ENCODE results near the gene UGGT1. TPM values are rescaled to one million over a fixed set of nuclear protein-coding genes. Genes with fewer than 3 reads are reported as not detected.

The UGGT1 gene
- polyA plus RNA-seq, 6 donors from 2014 or later: 0.71 to 18.0 (median 11.3) TPM

DNA sequence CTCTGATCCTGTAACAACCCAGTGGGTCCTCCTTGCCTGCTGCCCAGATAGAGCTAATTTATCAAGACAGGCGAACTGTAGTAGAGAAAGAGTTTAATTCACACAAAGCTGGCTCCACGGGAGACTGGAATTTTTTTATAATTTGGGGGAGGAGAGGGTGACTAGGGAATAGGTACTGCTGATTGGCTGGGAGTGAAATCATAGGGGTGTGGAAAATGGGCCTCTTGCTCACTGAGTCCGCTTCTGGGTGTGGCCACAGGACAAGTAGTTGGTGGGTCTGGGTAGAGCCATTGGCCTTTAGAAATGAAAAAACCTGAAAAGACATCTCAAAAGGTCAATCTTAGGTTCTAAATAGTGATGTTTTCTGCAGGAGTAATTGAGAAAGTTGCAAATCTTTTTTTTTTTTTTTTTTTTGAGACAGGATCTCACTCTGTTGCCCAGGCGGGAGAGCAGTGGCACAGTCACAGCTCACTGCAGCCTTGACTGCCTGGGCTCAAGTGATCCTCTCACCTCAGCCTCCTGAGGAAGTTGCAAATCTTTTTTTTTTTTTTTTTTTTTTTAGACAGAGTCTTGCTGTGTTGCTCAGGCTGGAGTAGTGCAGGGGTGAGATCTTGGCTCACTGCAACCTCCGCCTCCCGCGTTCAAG is 14.4 kb upstream of the UGGT1 start:
- Mint-ChIP-seq H3K36me3 (no peaks in the 10 kb centered on the region), H3K4me1 (peaks cover 0 to 4% (median 2%) of the 10 kb centered on the region in 3 donors), H3K9me3 (peaks cover 0 to 4% (median 2%) of the 10 kb centered on the region in 7 donors), H3K27me3 (peaks cover 0 to 6% (median 0%) of the 10 kb centered on the region in 3 donors), H3K27ac (no peak overlapping the region), H3K4me3 (no peak overlapping the region)
- no peak for ATAC-seq (ENCODE audit: low read depth in 2 of 2)
- DNase-seq: no peak

DNA sequence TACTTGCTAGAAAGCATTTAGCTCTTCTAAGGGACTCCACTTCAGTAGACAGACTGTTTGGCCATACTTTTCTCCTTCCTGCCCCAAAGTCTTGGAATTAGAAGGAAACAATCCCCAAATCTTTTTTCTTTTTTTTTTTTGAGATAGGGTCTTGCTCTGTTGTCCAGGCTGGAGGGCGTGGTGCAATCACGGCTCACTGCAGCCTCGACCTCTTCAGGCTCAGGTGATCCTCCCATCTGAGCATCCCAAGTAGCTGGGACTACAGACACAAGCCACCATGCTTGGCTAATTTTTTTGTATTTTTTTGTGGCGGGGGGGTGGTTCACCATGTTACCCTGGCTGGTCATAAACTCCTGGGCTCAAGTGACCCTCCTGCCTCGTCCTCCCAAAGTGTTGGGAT is 6.2 kb upstream of the UGGT1 start:
- peaks cover 0 to 4% (median 0%) of the 10 kb centered on the region in 3 donors for H3K4me1 Mint-ChIP-seq
- peaks cover 0 to 8% of the 10 kb centered on the region in 2 donors for H3K36me3 Mint-ChIP-seq
- DNase-seq (no peak), ATAC-seq (ENCODE audit: low read depth in 2 of 2) (no peak)
- H3K9me3 Mint-ChIP-seq: peaks cover 3 to 10% (median 7%) of the 10 kb centered on the region in 7 donors
- no peak overlapping the region for H3K4me3 Mint-ChIP-seq
- H3K27me3 Mint-ChIP-seq: peaks cover 7 to 26% (median 18%) of the 10 kb centered on the region in 3 donors
- H3K27ac Mint-ChIP-seq: no peak overlapping the region

DNA sequence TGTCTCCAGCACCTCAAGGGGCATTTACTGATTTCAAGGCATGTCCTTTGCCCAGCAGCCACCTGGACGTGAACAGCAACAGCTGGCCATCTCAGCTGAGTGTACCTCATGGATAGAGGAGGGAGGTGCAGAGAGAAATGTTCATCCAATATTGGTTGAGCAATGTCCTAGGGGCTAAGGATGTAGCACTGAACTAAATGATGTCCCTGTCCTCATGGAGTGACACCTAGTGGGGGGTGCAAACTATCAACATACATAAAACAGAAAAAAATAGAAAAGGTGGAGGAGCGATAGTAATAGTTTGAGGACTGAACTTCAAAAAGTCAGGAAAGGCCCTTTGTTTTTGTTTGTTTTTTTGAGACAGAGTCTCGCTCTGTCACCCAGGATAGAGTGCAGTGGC is 4.8 kb upstream of the UGGT1 start:
- DNase-seq (no peak), ATAC-seq (ENCODE audit: low read depth in 2 of 2) (no peak)
- Mint-ChIP-seq H3K27ac (no peak overlapping the region), H3K27me3 (peaks cover 7 to 21% (median 18%) of the 10 kb centered on the region in 3 donors), H3K9me3 (peaks cover 3 to 10% (median 7%) of the 10 kb centered on the region in 7 donors), H3K4me3 (no peak overlapping the region), H3K36me3 (peaks cover 0 to 8% of the 10 kb centered on the region in 2 donors), H3K4me1 (peaks cover 6 to 14% (median 7%) of the 10 kb centered on the region in 3 donors)

DNA sequence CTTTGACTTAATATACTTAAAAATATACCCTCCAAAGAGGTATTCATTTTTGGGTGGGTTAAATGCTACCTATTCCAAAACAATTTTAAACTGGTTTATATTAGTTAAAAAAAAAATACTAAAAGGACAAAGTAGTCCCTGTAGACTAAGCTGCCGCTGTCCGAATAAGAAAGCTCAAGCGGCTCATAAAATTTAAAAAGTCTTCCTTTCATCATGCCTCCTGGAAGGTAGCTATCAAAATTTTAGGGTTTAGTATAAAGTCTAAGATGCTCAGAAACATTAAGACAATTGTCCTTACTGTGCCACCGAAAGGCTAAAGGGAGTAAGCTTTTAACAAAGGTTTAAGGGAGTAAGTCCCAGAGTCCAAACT is 440 bp upstream of the UGGT1 start:
- ATAC-seq (ENCODE audit: low read depth in 2 of 2) (peak; percentile 4), DNase-seq (no peak)
- peaks cover 23 to 48% (median 24%) of the 10 kb centered on the region in 3 donors for H3K4me1 Mint-ChIP-seq
- H3K4me3 Mint-ChIP-seq: peak overlapping the region; percentile 91 to 98 (median 96)
- no peaks in the 10 kb centered on the region for H3K36me3 Mint-ChIP-seq
- peak overlapping the region; percentile 88 to 97 (median 93) for H3K27ac Mint-ChIP-seq
- H3K9me3 Mint-ChIP-seq: no peaks in the 10 kb centered on the region
- peaks cover 3 to 8% (median 6%) of the 10 kb centered on the region in 3 donors for H3K27me3 Mint-ChIP-seq

DNA sequence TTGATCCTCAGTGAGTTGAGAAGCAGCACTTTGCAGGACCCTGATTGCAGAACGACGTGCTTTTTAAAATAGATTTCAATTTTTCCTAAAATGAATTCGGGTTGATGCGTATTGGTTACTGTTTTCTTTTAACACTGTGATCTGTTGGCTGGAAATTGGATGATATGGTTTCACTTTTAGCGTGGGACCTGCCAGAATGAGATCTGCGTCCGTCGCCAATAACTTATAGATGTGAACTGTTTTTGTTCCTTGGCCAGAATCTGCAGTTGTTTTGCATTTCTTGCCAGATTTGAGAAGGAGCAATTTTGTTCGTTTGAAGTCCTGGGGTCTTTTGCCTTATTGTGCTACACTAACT is 703 bp downstream of the UGGT1 start:
- no peak for ATAC-seq (ENCODE audit: low read depth in 2 of 2)

DNA sequence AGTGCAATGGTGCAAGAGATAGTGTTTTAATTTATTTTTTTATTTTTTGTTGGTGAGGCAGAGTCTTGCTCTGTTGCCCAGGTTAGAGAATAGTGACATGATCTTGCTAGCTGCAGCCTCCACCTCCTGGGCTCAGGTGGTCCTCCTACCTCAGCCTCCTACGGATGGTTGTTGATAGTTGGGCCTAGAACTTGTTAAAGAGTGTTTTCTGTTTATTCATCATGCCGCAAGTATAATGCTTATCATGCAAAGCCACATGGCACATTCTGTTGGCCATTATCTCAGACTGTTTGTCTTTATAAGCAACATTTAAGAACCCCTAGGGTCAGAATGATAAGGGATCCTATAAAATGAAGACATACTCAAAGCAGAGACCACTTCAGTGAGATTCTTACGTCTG is 1.7 kb downstream of the UGGT1 start:
- peak overlapping the region in 1 of 6 donors; percentile 34 for H3K27ac Mint-ChIP-seq
- H3K36me3 Mint-ChIP-seq: peaks cover 0 to 3% of the 10 kb centered on the region in 2 donors
- H3K27me3 Mint-ChIP-seq: no peaks in the 10 kb centered on the region
- no peaks in the 10 kb centered on the region for H3K9me3 Mint-ChIP-seq
- H3K4me3 Mint-ChIP-seq: peak overlapping the region in 6 of 8 donors; percentile 9 to 98 (median 76)
- DNase-seq: no peak
- no peak for ATAC-seq (ENCODE audit: low read depth in 2 of 2)
- H3K4me1 Mint-ChIP-seq: peaks cover 28 to 54% (median 31%) of the 10 kb centered on the region in 3 donors

More for the DNA sequence above, 703 bp downstream of the UGGT1 start:
- peaks cover 28 to 54% (median 30%) of the 10 kb centered on the region in 3 donors for H3K4me1 Mint-ChIP-seq
- DNase-seq: no peak
- peak overlapping the region; percentile 91 to 98 (median 96) for H3K4me3 Mint-ChIP-seq
- H3K9me3 Mint-ChIP-seq: no peaks in the 10 kb centered on the region
- H3K27ac Mint-ChIP-seq: peak overlapping the region; percentile 33 to 97 (median 90)
- no peaks in the 10 kb centered on the region for H3K27me3 Mint-ChIP-seq
- no peaks in the 10 kb centered on the region for H3K36me3 Mint-ChIP-seq

DNA sequence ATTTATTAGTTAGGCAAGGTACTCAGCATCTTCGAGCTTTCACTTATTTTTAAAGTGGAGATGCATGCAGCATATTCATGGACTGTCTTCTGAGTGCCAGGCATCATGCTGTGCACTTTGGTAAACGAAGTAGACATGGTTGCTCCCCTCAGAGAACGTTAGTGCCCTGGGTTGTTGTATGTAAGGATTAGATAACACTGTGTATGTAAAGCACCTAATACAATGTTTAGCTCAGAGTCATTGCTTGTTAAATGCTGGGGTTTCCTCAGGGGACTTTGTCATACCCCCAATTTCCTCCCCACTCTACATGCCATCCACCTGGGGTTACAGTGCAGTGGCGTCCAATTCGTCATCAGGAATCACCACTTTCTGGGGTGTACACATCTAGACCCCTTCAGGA is 2.8 kb downstream of the UGGT1 start:
- Mint-ChIP-seq H3K27me3 (no peaks in the 10 kb centered on the region), H3K27ac (no peak overlapping the region), H3K4me1 (peaks cover 28 to 54% (median 31%) of the 10 kb centered on the region in 3 donors), H3K36me3 (peaks cover 0 to 5% of the 10 kb centered on the region in 2 donors), H3K4me3 (peak overlapping the region in 1 of 8 donors; percentile 96), H3K9me3 (no peaks in the 10 kb centered on the region)
- ATAC-seq (ENCODE audit: low read depth in 2 of 2): no peak
- no peak for DNase-seq

DNA sequence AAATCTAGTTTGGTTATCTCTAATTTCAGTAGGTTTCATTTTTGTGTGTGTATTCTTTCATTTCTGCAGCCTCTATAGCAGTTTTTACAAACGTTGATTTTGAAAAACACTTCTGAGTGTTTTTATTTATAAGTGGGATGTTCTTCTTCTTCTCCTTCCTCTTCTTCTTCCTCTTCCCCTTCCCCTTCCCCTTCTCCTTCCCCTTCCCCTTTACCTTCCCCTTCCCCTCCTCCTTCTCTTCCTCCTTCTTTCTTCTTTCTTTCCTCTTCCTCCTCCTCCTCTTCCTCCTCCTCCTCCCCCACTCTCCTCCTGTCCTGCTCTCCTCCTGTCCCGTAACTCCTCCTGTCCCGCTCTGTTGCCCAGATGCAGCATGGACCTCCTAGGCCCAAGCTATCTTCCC is 4.2 kb downstream of the UGGT1 start:
- ATAC-seq (ENCODE audit: low read depth in 2 of 2): no peak
- Mint-ChIP-seq H3K36me3 (peaks cover 0 to 5% of the 10 kb centered on the region in 2 donors), H3K9me3 (no peaks in the 10 kb centered on the region), H3K4me3 (peak overlapping the region in 1 of 8 donors; percentile 44), H3K27me3 (no peaks in the 10 kb centered on the region), H3K4me1 (peaks cover 28 to 46% (median 31%) of the 10 kb centered on the region in 3 donors), H3K27ac (peak overlapping the region in 2 of 6 donors; percentile 22 to 31)
- DNase-seq: no peak

DNA sequence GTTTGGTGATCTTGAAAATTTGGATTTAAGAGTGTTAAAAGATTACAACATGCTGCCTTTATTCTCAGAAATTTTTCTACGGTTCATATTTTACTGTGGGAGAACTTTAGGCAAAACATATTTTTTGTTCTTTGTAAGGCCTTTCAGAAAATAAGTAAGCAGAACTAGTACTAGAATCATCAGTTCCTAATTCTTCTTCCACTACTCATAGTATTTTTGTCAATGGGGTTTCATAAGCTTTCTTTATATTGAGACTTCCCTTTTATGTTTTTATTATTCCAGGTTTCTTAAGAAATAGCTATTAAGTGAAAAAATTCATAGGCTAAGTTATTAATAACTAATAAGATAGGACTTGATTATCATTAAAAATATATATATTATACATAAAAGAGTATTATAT is 12.4 kb downstream of the UGGT1 start:
- DNase-seq (no peak), ATAC-seq (ENCODE audit: low read depth in 2 of 2) (no peak)
- Mint-ChIP-seq H3K36me3 (no peaks in the 10 kb centered on the region), H3K9me3 (no peaks in the 10 kb centered on the region), H3K4me1 (peaks cover 0 to 8% (median 7%) of the 10 kb centered on the region in 3 donors), H3K27me3 (no peaks in the 10 kb centered on the region), H3K4me3 (no peak overlapping the region), H3K27ac (peak overlapping the region in 1 of 6 donors; percentile 49)

DNA sequence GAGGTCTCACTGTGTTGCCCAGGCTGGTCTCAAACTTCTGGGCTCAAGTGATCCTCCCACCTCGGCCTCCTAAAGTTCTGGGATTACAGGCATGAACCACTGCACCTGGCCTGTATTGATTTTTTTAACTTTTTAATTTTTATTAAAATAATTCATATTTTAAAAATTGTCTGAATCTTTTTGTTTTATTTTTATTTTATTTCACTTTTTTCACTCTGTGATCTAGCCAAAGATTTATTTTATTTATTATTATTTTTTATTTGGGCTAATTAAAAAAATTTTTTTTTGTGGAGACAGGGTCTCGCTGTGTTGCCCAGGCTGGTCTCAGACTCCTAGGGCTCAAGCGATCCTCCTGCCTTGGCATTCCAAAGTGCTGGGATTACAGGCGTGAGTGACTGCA is 14.1 kb downstream of the UGGT1 start:
- no peak for ATAC-seq (ENCODE audit: low read depth in 2 of 2)
- no peaks in the 10 kb centered on the region for H3K9me3 Mint-ChIP-seq
- no peak overlapping the region for H3K27ac Mint-ChIP-seq
- H3K4me1 Mint-ChIP-seq: peaks cover 0 to 8% (median 7%) of the 10 kb centered on the region in 3 donors
- no peaks in the 10 kb centered on the region for H3K36me3 Mint-ChIP-seq
- H3K27me3 Mint-ChIP-seq: no peaks in the 10 kb centered on the region
- H3K4me3 Mint-ChIP-seq: no peak overlapping the region
- DNase-seq: no peak

DNA sequence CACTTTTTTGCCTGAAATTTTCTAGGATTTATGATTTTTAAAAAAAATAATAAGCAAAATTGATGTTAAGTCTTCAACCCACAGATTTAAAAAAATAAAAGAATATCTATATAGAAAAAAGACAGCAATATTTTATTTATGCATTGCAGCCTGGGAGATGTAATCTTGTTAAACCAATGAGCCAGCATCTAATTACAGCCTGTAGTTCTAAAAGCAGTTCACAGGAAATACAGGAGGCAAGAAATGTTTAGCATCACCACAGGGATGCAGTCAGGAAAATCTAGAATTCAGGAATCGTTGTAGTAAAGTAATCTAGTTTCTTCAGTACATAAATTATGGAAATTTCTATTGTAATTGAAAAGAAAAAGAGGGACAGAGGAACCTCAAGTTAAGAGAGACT is 17.2 kb downstream of the UGGT1 start:
- Mint-ChIP-seq H3K27me3 (no peaks in the 10 kb centered on the region), H3K27ac (no peak overlapping the region), H3K4me3 (no peak overlapping the region), H3K9me3 (no peaks in the 10 kb centered on the region), H3K4me1 (peaks cover 0 to 7% (median 3%) of the 10 kb centered on the region in 3 donors), H3K36me3 (no peaks in the 10 kb centered on the region)
- DNase-seq: no peak
- no peak for ATAC-seq (ENCODE audit: low read depth in 2 of 2)

DNA sequence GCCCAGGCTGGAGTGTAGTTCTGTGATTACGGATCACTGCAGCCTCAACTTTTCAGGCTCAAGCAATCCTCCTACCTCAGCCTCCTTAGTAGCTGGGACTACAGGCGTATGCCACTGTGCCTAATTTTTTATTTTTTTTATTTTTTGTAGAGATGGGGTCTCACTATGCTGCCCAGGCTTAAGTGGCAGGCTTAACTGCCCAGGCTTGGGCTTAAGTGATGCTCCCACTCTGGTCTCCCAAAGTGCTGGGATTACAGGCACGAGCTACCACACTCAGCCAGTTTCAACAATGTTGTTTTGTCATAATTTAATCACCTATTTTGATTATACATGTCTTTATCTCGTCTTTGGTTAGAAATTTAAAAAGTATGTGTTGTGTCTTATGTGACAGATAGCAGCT is 18.2 kb downstream of the UGGT1 start:
- Mint-ChIP-seq H3K9me3 (no peaks in the 10 kb centered on the region), H3K4me3 (no peak overlapping the region), H3K4me1 (peaks cover 0 to 3% (median 1%) of the 10 kb centered on the region in 3 donors), H3K27me3 (no peaks in the 10 kb centered on the region), H3K36me3 (no peaks in the 10 kb centered on the region), H3K27ac (no peak overlapping the region)
- DNase-seq (no peak), ATAC-seq (ENCODE audit: low read depth in 2 of 2) (no peak)

DNA sequence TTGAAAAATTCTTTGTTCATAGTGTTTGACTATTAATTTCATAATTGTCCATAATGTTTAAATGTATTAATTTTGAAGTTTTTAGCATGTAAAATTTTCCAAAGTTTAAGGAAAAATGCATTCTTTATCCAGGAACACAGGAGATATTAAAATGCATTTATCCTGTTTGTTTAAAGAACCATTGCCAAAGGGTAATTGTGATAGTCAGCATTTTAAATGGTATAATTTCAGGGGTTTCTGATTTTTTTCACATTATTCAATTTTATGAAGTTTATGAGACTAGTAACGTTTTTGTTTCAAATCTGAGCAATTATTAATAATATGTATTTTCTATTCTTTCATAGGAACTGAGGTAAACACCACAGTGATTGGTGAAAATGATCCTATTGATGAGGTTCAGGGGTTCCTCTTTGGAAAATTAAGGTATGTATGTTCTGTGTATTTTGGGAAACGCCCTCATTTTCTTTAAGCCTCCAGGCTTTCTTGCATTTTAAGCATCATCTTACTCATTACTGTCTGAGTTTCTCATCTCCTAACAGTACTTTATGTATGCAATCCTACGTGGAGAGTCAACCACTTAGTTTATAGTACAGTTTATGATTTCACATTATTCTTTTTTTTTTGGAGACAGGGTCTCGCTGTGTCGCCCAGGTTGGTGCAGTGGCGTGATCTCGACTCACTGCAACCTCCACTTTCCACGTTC is 25.1 kb downstream of the UGGT1 start:
- peaks cover 0 to 5% of the 10 kb centered on the region in 2 donors for H3K36me3 Mint-ChIP-seq
- H3K27me3 Mint-ChIP-seq: no peaks in the 10 kb centered on the region
- H3K4me1 Mint-ChIP-seq: no peaks in the 10 kb centered on the region
- no peak for ATAC-seq (ENCODE audit: low read depth in 2 of 2)
- H3K9me3 Mint-ChIP-seq: no peaks in the 10 kb centered on the region
- H3K4me3 Mint-ChIP-seq: no peak overlapping the region
- DNase-seq: no peak
- H3K27ac Mint-ChIP-seq: no peak overlapping the region

DNA sequence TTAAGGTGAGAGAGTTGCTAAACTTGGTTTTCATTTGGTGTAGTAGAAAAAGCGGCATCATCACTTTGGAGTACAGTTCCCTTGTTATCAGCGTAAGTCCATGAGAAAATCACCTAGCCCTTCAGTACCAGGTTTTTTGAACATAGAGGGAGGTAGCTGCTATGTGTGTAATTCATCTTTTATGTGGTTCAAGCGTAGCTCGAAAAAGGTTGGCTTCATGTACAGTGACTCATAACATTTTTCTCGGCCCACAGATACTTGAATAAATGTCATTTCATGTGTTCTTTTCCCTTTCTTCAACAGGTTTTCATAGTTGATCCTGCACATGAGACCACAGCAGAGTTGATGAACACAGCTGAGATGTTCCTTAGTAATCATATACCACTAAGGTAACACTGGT is 43.6 kb downstream of the UGGT1 start:
- H3K36me3 Mint-ChIP-seq: peaks cover 37 to 52% of the 10 kb centered on the region in 2 donors
- H3K4me1 Mint-ChIP-seq: peaks cover 0 to 4% (median 0%) of the 10 kb centered on the region in 3 donors
- no peak overlapping the region for H3K4me3 Mint-ChIP-seq
- peak overlapping the region in 1 of 6 donors; percentile 41 for H3K27ac Mint-ChIP-seq
- no peaks in the 10 kb centered on the region for H3K9me3 Mint-ChIP-seq
- no peak for DNase-seq
- no peak for ATAC-seq (ENCODE audit: low read depth in 2 of 2)
- H3K27me3 Mint-ChIP-seq: no peaks in the 10 kb centered on the region
